ENCODE measurements around the gene SYP. TPM values are rescaled to one million over a fixed set of nuclear protein-coding genes. Genes with fewer than 3 reads are reported as not detected.
A peak's percentile ranks its signal among the peaks of the same experiment; 100 is the strongest.

The SYP gene
- total and polyA plus RNA-seq, 10 of the 15 experiments (the other 5 are each of a cell fraction or from before 2014, with no cell fraction given), result 0.34 to 1.7 (median 0.74) TPM

DNA sequence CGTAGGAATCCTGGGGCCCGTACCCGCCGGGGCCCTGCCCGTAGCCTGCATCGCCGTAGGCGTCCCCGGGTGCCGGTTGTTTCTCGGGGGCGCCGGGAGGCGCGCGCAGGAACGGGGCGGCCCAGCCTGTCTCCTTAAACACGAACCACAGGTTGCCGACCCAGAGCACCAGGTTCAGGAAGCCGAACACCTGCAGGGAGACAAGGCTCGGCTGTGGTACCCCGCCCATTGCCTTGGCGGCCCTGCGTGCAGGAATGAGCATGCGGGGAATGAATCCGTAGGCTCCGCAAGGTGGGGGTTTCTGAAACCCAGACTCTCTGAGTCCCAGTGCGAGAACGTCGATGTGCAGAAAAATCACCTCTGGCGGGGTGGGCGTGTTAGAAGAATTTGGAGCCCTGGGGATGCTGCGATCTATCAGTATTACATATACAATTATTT lies 8.4 kb downstream of the SYP start:
- Histone ChIP-seq H2AFZ (ENCODE audit: control insufficient read depth, low read depth, low read length) (peak overlapping the region; percentile 64), H3K27me3 (replicated peaks in 1 of 2; ENCODE audit: control insufficient read depth in 2 of 2, insufficient read depth in 2 of 2, low read length in 1 of 2) (no peaks in the 10 kb centered on the region), H3K4me2 (ENCODE audit: control insufficient read depth, insufficient read depth) (peak overlapping the region; percentile 19; the same call in 1 of the 2 replicates), H3K36me3 (ENCODE audit: control insufficient read depth in 2 of 2, insufficient read depth in 2 of 2, low read length in 1 of 2) (no peaks in the 10 kb centered on the region), H3K9ac (ENCODE audit: control insufficient read depth, insufficient read depth, low read length) (peak overlapping the region; percentile 69), H4K20me1 (ENCODE audit: control insufficient read depth, insufficient read depth) (no peaks in the 10 kb centered on the region), H3K79me2 (ENCODE audit: control insufficient read depth, insufficient read depth, low read length) (no peaks in the 10 kb centered on the region; the same call in 1 of the 2 replicates), H3K9me3 (replicated peaks; ENCODE audit: control insufficient read depth, insufficient read depth, low read length) (no peaks in the 10 kb centered on the region), H3K27ac (ENCODE audit: control insufficient read depth, insufficient read depth) (peak overlapping the region; percentile 57), H3K4me1 (ENCODE audit: control insufficient read depth, insufficient read depth, low read length) (peaks cover 3% of the 10 kb centered on the region; the same call in 1 of the 2 replicates), H3K4me3 (peak overlapping the region; percentile 74)
- DNase-seq (ENCODE audit: low read depth, low spot score) (no peak), ATAC-seq (peak; percentile 18), FAIRE-seq (no peak)
- ChIA-PET POLR2A (interaction anchor here (1.0 to 3.9 kb wide), 7 partner anchors 19 to 148 kb away, joined by 3 to 28 read pairs (median 12); partner anchors contain the start of gene TFE3), SMC1A (ENCODE audit: uncharacterized antibody, unreplicated experiment) (interaction anchor here (0.6 to 2.9 kb wide), 8 partner anchors 9 to 77 kb away, joined by 3 to 14 read pairs (median 6); partner anchors contain the start of genes CCDC22, PPP1R3F and SYP), RAD21 (ENCODE audit: unreplicated experiment) (interaction anchor here (0.9 to 3.0 kb wide), 7 partner anchors 20 to 647 kb away, joined by 3 to 26 read pairs (median 11); partner anchors contain the start of genes PLP2 and PPP1R3F), CTCF (interaction anchor here (0.6 to 5.8 kb wide), 15 partner anchors 16 to 1999 kb away, joined by 3 to 57 read pairs (median 5); partner anchors contain the start of genes PLP2 and PPP1R3F)
- in situ Hi-C loops (cut with MboI) (loop anchor here (5.0 kb wide), 1 partner anchor 76 kb away; the partner anchor contains the start of gene PPP1R3F), intact Hi-C loops (cut with micrococcal nuclease; ENCODE audit: unreplicated experiment) (loop anchor here (2.0 to 5.0 kb wide), 3 partner anchors 25 to 77 kb away; partner anchors contain the start of genes CCDC22 and PPP1R3F)
- WGBS (ENCODE audit: insufficient coverage, insufficient replicate concordance, low lambda C conversion rate, missing lambda C conversion rate), result 46% methylated on average over 29 of the region's 34 CpGs
- TSS peak; percentile 94 for BruUV-seq (replicated peaks)
- TF ChIP-seq SRF (IDR thresholded peaks at IDR 0.05; ENCODE audit: low read depth in 2 of 2, low read length in 2 of 2) (no peak), FOXK2 (IDR thresholded peaks at IDR 0.05) (no peak), NR2F1 (conservative IDR thresholded peaks at IDR 0.05) (no peak), LARP7 (IDR thresholded peaks at IDR 0.05) (0 out of 2 replicates have a peak, but pooled peaks have one; percentile 52), TCF7 (IDR thresholded peaks at IDR 0.05; ENCODE audit: borderline replicate concordance) (no peak), SPI1 (IDR thresholded peaks at IDR 0.05; ENCODE audit: borderline replicate concordance, insufficient read depth, low read depth, low read length) (no peak), BACH1 (IDR thresholded peaks at IDR 0.05; ENCODE audit: borderline replicate concordance) (no peak), PAX5 (IDR thresholded peaks at IDR 0.05; ENCODE audit: borderline replicate concordance, low read depth, low read length) (no peak), NR2C2 (IDR thresholded peaks at IDR 0.05; ENCODE audit: borderline replicate concordance, control insufficient read depth, insufficient read length, low read depth) (no peak), GATAD2B (conservative IDR thresholded peaks at IDR 0.05; ENCODE audit: low read depth) (0 out of 2 replicates have a peak, but pooled peaks have one; percentile 33), BHLHE40 (IDR thresholded peaks at IDR 0.05; ENCODE audit: borderline replicate concordance in 1 of 2, low read depth in 2 of 2, low read length in 1 of 2) (no peak), SP1 (IDR thresholded peaks at IDR 0.05; ENCODE audit: low read depth, low read length) (no peak), NRF1 (conservative IDR thresholded peaks at IDR 0.05; ENCODE audit: low read depth, low read length) (no peak), POU2F2 (IDR thresholded peaks at IDR 0.05; ENCODE audit: borderline replicate concordance, low read depth, low read length) (no peak), IRF4 (IDR thresholded peaks at IDR 0.05; ENCODE audit: low read depth, low read length) (no peak)
- TF ChIP-seq, protein P1, sequence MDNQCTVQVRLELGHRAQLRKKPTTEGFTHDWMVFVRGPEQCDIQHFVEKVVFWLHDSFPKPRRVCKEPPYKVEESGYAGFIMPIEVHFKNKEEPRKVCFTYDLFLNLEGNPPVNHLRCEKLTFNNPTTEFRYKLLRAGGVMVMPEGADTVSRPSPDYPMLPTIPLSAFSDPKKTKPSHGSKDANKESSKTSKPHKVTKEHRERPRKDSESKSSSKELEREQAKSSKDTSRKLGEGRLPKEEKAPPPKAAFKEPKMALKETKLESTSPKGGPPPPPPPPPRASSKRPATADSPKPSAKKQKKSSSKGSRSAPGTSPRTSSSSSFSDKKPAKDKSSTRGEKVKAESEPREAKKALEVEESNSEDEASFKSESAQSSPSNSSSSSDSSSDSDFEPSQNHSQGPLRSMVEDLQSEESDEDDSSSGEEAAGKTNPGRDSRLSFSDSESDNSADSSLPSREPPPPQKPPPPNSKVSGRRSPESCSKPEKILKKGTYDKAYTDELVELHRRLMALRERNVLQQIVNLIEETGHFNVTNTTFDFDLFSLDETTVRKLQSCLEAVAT (IDR thresholded peaks at IDR 0.05), result no peak
- TF ChIP-seq, protein P2, sequence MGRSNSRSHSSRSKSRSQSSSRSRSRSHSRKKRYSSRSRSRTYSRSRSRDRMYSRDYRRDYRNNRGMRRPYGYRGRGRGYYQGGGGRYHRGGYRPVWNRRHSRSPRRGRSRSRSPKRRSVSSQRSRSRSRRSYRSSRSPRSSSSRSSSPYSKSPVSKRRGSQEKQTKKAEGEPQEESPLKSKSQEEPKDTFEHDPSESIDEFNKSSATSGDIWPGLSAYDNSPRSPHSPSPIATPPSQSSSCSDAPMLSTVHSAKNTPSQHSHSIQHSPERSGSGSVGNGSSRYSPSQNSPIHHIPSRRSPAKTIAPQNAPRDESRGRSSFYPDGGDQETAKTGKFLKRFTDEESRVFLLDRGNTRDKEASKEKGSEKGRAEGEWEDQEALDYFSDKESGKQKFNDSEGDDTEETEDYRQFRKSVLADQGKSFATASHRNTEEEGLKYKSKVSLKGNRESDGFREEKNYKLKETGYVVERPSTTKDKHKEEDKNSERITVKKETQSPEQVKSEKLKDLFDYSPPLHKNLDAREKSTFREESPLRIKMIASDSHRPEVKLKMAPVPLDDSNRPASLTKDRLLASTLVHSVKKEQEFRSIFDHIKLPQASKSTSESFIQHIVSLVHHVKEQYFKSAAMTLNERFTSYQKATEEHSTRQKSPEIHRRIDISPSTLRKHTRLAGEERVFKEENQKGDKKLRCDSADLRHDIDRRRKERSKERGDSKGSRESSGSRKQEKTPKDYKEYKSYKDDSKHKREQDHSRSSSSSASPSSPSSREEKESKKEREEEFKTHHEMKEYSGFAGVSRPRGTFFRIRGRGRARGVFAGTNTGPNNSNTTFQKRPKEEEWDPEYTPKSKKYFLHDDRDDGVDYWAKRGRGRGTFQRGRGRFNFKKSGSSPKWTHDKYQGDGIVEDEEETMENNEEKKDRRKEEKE (IDR thresholded peaks at IDR 0.05), result no peak

Data from GM12878 (cell line).